GM20000 (cell line): ENCODE results near the gene NCOR1.

Source experiments
- DNase-seq: peaks from one replicate; pipeline ENCODE4 v3.0.0; 2012; ENCODE audit warnings: low spot score
- CTCF ChIP-seq: IDR thresholded peaks from 2 replicates; pipeline ENCODE4 v1.5.1; 2012; ENCODE audit warnings: mild to moderate bottlenecking, control low read depth; ENCODE audit errors: extremely low read depth, missing control alignments

NCOR1 gene

DNA sequence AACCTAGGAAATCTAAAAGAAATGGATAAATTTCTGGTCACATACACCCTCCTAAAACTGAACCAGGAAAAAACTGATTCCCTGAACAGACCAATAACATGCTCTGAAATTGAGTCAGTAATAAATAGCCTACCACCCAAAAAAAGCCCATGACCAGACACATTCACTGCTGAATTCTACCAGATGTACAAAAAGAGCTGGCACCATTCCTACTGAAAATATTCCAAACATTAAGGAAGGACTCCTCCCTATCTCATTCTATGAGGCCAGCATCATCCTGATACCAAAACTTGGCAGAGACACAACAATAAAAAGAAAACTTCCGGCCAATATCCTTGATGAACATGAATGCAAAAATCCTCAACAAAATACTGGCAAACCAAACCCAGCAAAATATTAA, 162.8 kb downstream of the NCOR1 start:
- DNase-seq: no peak
- no peak for TF ChIP-seq CTCF

DNA sequence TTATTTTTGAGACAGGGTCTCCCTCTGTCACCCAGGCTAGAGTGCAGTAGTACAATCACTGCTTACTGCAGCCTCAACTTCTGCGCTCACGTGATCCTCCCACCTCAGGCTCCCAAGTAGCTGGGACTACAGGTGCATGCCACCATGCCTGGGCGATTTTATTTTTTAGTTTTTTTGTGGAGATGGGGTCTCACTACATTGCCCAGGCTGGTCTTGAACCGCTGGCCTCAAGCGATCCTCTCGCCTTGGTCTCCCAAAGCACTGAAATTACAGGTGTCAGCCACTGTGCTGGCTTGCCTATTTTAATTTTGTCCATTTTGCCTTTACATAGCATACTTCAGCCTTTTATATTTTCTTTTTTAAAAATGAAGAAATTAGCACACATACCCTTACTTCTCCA, 164.5 kb downstream of the NCOR1 start:
- no peak for DNase-seq
- TF ChIP-seq CTCF: no peak

GRCh38 chr17:16048811-16049449, 166.4 kb downstream of the NCOR1 start:
- TF ChIP-seq CTCF: no peak
- no peak for DNase-seq

DNA sequence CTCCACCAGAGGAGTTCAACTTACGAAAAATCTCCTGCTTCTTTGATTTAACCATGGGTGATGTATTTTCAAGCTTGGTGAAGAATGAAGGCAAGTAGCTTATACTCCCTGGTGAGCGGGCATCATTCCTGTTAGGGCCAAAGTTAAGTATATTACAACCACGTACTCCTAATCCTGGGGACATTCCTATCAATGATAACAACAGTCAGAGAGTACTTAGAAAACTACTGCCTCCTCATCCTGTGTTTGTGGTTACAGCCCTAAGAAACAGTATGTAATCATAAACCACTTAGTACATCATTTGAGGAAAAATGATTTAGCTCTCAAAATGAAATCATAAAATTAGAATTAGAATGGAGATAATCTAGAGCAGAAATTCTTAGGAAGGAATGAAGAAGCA, 168.4 kb downstream of the NCOR1 start:
- DNase-seq: no peak
- TF ChIP-seq CTCF: no peak

DNA sequence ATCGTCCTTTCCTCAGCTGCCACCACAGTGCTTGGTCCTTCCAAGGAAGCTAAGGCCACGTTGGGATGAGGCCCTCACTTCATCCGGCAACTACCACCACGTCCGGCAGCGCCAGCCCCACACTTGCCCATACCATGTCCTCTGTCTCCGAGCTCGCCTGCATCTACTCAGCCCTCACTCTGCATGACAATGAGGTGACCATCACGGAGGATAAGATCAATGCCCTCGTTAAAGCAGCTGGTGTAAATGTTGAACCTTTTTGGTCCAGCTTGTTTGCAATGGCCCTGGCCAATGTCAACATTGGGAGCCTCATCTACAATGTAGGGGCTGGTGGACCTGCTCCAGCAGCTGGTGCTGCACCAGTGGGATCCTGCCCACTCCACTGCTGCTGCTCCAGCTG, 170.8 kb downstream of the NCOR1 start:
- no peak for TF ChIP-seq CTCF
- DNase-seq: no peak

- DNase-seq: no peak
- TF ChIP-seq CTCF: no peak
These were observed 174.6 kb downstream of the NCOR1 start for GRCh38 chr17:16040710-16041251.

GRCh38 chr17:16037636-16038035, 177.7 kb downstream of the NCOR1 start:
- TF ChIP-seq CTCF: no peak
- no peak for DNase-seq
